GM23338 (cell line): ENCODE results near the gene SH3BP5. TPM values are rescaled to one million over a fixed set of nuclear protein-coding genes. Genes with fewer than 3 reads are reported as not detected.
A peak's percentile ranks its signal among the peaks of the same experiment; 100 is the strongest.

Source experiments
- ATAC-seq: fragments of 200-7000 bp; cut with Tn5 transposase; 3 replicates; pipeline ENCODE4 v1.9.1; 2020
- DNase-seq: peaks from one replicate; pipeline ENCODE4 v3.0.0-alpha.2; 2015; ENCODE audit warnings: low spot score
- H2AFZ ChIP-seq: fragments of 200-600 bp; sonication (generic); 2 replicates; pipeline ENCODE4 v1.8.0; 2016; ENCODE audit warnings: antibody characterized with exemption, mild to moderate bottlenecking, moderate library complexity
- H3F3A ChIP-seq: fragments of 200-600 bp; sonication (generic); replicated peaks from 2 replicates; pipeline ENCODE4 v1.8.0; 2017; ENCODE audit warnings: antibody characterized with exemption, mixed run types, low read depth
- H3K27ac ChIP-seq: fragments of 200-600 bp; sonication (generic); 2 replicates; pipeline ENCODE4 v1.6.1; 2016; ENCODE audit warnings: low read depth
- H3K27me3 ChIP-seq: fragments of 200-600 bp; sonication (generic); 2 replicates; pipeline ENCODE4 v1.8.0; 2016; ENCODE audit warnings: mild to moderate bottlenecking, mixed run types, moderate library complexity; ENCODE audit not compliant: insufficient read depth
- H3K36me3 ChIP-seq: fragments of 200-600 bp; sonication (generic); 2 replicates; pipeline ENCODE4 v1.8.0; 2016; ENCODE audit warnings: mild to moderate bottlenecking; ENCODE audit not compliant: insufficient read depth
- H3K4me1 ChIP-seq: fragments of 200-600 bp; sonication (generic); 2 replicates; pipeline ENCODE4 v1.8.0; 2016; ENCODE audit warnings: mild to moderate bottlenecking, moderate library complexity; ENCODE audit not compliant: insufficient read depth
- H3K4me2 ChIP-seq: fragments of 200-600 bp; sonication (generic); 2 replicates; pipeline ENCODE4 v1.7.1; 2017; ENCODE audit warnings: mixed run types
- H3K4me3 ChIP-seq: fragments of 200-600 bp; sonication (generic); 2 replicates; pipeline ENCODE4 v1.6.1; 2016; ENCODE audit warnings: mixed run types
- H3K79me2 ChIP-seq: fragments of 200-600 bp; sonication (generic); replicated peaks from 2 replicates; pipeline ENCODE4 v1.8.0; 2017; ENCODE audit warnings: mild to moderate bottlenecking; ENCODE audit not compliant: insufficient read depth
- H3K9me2 ChIP-seq: fragments of 200-600 bp; sonication (generic); 2 replicates; pipeline ENCODE4 v1.8.0; 2017; ENCODE audit not compliant: insufficient read depth
- H4K20me1 ChIP-seq: fragments of 200-600 bp; sonication (generic); replicated peaks from 2 replicates; pipeline ENCODE4 v1.8.0; 2017; ENCODE audit warnings: mild to moderate bottlenecking; ENCODE audit not compliant: insufficient read depth
- H3K27ac Mint-ChIP-seq: 2 replicates; pipeline ENCODE4 v1.8.0; 2020; ENCODE audit warnings: inconsistent platforms, mild to moderate bottlenecking, moderate library complexity, mixed read lengths
- H3K27me3 Mint-ChIP-seq: 3 replicates; pipeline ENCODE4 v1.8.0; 2022; ENCODE audit warnings: low read depth, mild to moderate bottlenecking, moderate library complexity, mixed read lengths, inconsistent platforms; ENCODE audit not compliant: insufficient read depth, poor library complexity
- H3K36me3 Mint-ChIP-seq: 3 replicates; pipeline ENCODE4 v1.8.0; 2021; ENCODE audit warnings: low read depth, mild to moderate bottlenecking, inconsistent platforms, moderate library complexity, mixed read lengths
- H3K4me1 Mint-ChIP-seq: 3 replicates; pipeline ENCODE4 v1.8.0; 2020; ENCODE audit warnings: mild to moderate bottlenecking, inconsistent platforms, mixed read lengths
- H3K4me3 Mint-ChIP-seq: 3 replicates; pipeline ENCODE4 v1.8.0; 2021; ENCODE audit warnings: moderate library complexity, mild to moderate bottlenecking, inconsistent platforms, mixed read lengths
- H3K9me3 Mint-ChIP-seq: 3 replicates; pipeline ENCODE4 v1.8.0; 2020; ENCODE audit warnings: moderate library complexity, mild to moderate bottlenecking, inconsistent platforms, mixed read lengths
- CREB1 ChIP-seq: fragments of 250-450 bp; sonication (Bioruptor Pico); IDR thresholded peaks from 2 replicates; pipeline ENCODE4 v1.5.0; 2020; ENCODE audit warnings: low read depth, mild to moderate bottlenecking, moderate library complexity
- EZH2 ChIP-seq: fragments of 200-600 bp; sonication (generic); IDR thresholded peaks from one replicate; pipeline ENCODE4 v1.8.0; 2017; ENCODE audit warnings: antibody characterized with exemption, mild to moderate bottlenecking, low read depth; ENCODE audit not compliant: unreplicated experiment
- EZH2phosphoT487 ChIP-seq: fragments of 200-600 bp; sonication (generic); IDR thresholded peaks from one replicate; pipeline ENCODE4 v1.8.1; 2018; ENCODE audit warnings: antibody characterized with exemption; ENCODE audit not compliant: unreplicated experiment
- JUNB ChIP-seq: IDR thresholded peaks from one replicate; pipeline ENCODE4 v1.6.1; 2016; ENCODE audit warnings: antibody characterized with exemption; ENCODE audit not compliant: unreplicated experiment
- NANOG ChIP-seq: IDR thresholded peaks from 2 replicates; pipeline ENCODE4 v1.6.1; 2016; ENCODE audit warnings: antibody characterized with exemption, borderline replicate concordance
- POLR2AphosphoS5 ChIP-seq: IDR thresholded peaks from 2 replicates; pipeline ENCODE4 v1.6.1; 2016; ENCODE audit warnings: antibody characterized with exemption, low read depth
- STAT1 ChIP-seq: IDR thresholded peaks from one replicate; pipeline ENCODE4 v1.6.1; 2016; ENCODE audit warnings: antibody characterized with exemption; ENCODE audit not compliant: unreplicated experiment
- ZNF114 ChIP-seq: fragments of 250-450 bp; sonication (Bioruptor Pico); IDR thresholded peaks from 2 replicates; pipeline ENCODE4 v1.5.0; 2020; ENCODE audit warnings: mild to moderate bottlenecking, moderate library complexity
- ZNF331 ChIP-seq: fragments of 250-450 bp; sonication (Bioruptor Pico); IDR thresholded peaks from 2 replicates; pipeline ENCODE4 v1.5.0; 2020; ENCODE audit warnings: low read depth, mild to moderate bottlenecking, moderate library complexity
- polyA plus RNA-seq: library from polyadenylated mRNA; unstranded; fragments of >200 nt; fragmentation: Nextera tagmentation; extraction: Ambion mirVana; gene quantifications from 2 replicates; pipeline ENCODE4 v1.2.1, GENCODE V29; 2016
- total RNA-seq: library from RNA; depleted of rRNA; stranded (reverse); fragments of >200 nt; shearing (Covaris generic); gene quantifications from 2 replicates; pipeline ENCODE4 v1.2.3, GENCODE V29; 2014
- TF ChIP-seq, protein P1 (sequence below), 2 experiments: fragments of 200-600 bp in 1 of 2; sonication (generic) in 1 of 2; conservative IDR thresholded peaks; 2 replicates each; pipeline versions ENCODE4 v1.5.1 to v1.6.1; 2016 to 2017; ENCODE audit warnings: antibody characterized with exemption in 2 of 2, low read depth in 2 of 2, mild to moderate bottlenecking in 2 of 2, moderate library complexity in 1 of 2
- TF ChIP-seq, protein P2 (sequence below): IDR thresholded peaks from 2 replicates; pipeline ENCODE4 v1.6.1; 2016; ENCODE audit warnings: antibody characterized with exemption
- TF ChIP-seq, protein P3 (sequence below): fragments of 250-450 bp; sonication (Bioruptor Pico); IDR thresholded peaks from 2 replicates; pipeline ENCODE4 v1.5.0; 2020; ENCODE audit warnings: mild to moderate bottlenecking, moderate library complexity
- TF ChIP-seq, protein P4 (sequence below): IDR thresholded peaks from one replicate; pipeline ENCODE4 v1.6.1; 2018; ENCODE audit warnings: antibody characterized with exemption; ENCODE audit not compliant: unreplicated experiment

Gene SH3BP5
- total and polyA plus RNA-seq, 2 experiments from 2014 or later, result 5.8 to 9.1 TPM

DNA sequence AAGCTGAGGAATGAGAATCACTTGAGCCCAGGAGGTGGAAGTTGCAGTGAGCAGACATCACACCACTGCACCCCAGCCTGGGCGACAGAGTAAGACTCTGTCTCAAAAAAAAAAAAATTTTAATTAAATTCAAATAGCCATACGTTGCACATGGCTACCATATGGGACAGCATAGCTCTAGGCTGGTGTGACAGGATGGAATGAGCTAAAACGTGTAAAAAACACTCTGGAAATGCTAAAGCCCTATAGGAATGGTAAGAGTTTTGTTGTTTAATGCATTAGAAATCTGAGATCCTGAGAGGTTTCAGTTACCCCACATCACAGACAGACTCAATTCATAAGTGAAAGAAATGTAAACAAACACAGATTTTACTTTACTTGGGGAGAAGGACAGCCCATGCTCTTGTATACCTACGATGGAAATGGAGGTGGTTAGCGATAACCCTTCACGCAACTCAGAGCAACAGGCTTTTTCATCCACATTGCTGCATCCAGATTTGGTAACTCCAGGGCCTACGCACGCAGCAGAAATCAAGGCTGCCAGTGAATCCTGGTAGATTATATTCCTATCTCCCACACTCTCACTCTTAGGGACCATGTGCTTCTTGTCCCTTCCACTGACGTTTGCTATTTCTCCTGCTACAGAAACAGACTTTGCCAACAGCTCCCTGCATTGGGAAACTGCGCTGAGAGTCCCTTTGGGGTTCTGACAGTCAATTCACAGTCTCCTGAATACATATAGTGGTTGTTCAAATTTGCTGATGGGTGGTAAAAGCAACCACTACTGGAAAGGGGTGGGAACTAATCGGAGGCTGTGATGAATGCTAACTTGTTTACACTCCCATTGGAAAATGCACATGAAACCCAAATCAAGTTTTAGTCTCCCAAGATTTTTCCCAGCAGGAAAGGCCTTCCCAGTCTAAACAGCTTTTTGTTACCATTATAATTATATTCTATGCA is 3.1 kb downstream of the SH3BP5 start:
- Histone ChIP-seq H3F3A (peaks cover 9% of the 10 kb centered on the region), H3K4me2 (peak overlapping the region; percentile 9), H3K79me2 (0 out of 2 replicates have a peak, but pooled peaks cover 5% of the 10 kb centered on the region), H3K27me3 (peaks cover 29% of the 10 kb centered on the region), H4K20me1 (no peaks in the 10 kb centered on the region), H3K4me3 (no peak overlapping the region), H3K4me1 (peaks cover 31% of the 10 kb centered on the region), H3K27ac (no peak overlapping the region), H3K9me2 (no peaks in the 10 kb centered on the region), H2AFZ (no peak overlapping the region), H3K36me3 (no peaks in the 10 kb centered on the region)
- H3K9me3 Mint-ChIP-seq, result no peaks in the 10 kb centered on the region; the same call in 2 of the 3 replicates
- TF ChIP-seq STAT1 (no peak), NANOG (no peak), ZNF331 (CRISPR knock-in tag) (no peak), ZNF114 (CRISPR knock-in tag) (no peak), EZH2 (no peak), JUNB (no peak), POLR2AphosphoS5 (no peak), EZH2phosphoT487 (no peak), CREB1 (CRISPR knock-in tag) (no peak)
- TF ChIP-seq, protein P1, sequence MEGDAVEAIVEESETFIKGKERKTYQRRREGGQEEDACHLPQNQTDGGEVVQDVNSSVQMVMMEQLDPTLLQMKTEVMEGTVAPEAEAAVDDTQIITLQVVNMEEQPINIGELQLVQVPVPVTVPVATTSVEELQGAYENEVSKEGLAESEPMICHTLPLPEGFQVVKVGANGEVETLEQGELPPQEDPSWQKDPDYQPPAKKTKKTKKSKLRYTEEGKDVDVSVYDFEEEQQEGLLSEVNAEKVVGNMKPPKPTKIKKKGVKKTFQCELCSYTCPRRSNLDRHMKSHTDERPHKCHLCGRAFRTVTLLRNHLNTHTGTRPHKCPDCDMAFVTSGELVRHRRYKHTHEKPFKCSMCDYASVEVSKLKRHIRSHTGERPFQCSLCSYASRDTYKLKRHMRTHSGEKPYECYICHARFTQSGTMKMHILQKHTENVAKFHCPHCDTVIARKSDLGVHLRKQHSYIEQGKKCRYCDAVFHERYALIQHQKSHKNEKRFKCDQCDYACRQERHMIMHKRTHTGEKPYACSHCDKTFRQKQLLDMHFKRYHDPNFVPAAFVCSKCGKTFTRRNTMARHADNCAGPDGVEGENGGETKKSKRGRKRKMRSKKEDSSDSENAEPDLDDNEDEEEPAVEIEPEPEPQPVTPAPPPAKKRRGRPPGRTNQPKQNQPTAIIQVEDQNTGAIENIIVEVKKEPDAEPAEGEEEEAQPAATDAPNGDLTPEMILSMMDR (conservative IDR thresholded peaks at IDR 0.05; ENCODE audit: low read depth in 2 of 2), result no peak
- TF ChIP-seq, protein P2, sequence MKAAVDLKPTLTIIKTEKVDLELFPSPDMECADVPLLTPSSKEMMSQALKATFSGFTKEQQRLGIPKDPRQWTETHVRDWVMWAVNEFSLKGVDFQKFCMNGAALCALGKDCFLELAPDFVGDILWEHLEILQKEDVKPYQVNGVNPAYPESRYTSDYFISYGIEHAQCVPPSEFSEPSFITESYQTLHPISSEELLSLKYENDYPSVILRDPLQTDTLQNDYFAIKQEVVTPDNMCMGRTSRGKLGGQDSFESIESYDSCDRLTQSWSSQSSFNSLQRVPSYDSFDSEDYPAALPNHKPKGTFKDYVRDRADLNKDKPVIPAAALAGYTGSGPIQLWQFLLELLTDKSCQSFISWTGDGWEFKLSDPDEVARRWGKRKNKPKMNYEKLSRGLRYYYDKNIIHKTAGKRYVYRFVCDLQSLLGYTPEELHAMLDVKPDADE, result no peak
- TF ChIP-seq, protein P3, sequence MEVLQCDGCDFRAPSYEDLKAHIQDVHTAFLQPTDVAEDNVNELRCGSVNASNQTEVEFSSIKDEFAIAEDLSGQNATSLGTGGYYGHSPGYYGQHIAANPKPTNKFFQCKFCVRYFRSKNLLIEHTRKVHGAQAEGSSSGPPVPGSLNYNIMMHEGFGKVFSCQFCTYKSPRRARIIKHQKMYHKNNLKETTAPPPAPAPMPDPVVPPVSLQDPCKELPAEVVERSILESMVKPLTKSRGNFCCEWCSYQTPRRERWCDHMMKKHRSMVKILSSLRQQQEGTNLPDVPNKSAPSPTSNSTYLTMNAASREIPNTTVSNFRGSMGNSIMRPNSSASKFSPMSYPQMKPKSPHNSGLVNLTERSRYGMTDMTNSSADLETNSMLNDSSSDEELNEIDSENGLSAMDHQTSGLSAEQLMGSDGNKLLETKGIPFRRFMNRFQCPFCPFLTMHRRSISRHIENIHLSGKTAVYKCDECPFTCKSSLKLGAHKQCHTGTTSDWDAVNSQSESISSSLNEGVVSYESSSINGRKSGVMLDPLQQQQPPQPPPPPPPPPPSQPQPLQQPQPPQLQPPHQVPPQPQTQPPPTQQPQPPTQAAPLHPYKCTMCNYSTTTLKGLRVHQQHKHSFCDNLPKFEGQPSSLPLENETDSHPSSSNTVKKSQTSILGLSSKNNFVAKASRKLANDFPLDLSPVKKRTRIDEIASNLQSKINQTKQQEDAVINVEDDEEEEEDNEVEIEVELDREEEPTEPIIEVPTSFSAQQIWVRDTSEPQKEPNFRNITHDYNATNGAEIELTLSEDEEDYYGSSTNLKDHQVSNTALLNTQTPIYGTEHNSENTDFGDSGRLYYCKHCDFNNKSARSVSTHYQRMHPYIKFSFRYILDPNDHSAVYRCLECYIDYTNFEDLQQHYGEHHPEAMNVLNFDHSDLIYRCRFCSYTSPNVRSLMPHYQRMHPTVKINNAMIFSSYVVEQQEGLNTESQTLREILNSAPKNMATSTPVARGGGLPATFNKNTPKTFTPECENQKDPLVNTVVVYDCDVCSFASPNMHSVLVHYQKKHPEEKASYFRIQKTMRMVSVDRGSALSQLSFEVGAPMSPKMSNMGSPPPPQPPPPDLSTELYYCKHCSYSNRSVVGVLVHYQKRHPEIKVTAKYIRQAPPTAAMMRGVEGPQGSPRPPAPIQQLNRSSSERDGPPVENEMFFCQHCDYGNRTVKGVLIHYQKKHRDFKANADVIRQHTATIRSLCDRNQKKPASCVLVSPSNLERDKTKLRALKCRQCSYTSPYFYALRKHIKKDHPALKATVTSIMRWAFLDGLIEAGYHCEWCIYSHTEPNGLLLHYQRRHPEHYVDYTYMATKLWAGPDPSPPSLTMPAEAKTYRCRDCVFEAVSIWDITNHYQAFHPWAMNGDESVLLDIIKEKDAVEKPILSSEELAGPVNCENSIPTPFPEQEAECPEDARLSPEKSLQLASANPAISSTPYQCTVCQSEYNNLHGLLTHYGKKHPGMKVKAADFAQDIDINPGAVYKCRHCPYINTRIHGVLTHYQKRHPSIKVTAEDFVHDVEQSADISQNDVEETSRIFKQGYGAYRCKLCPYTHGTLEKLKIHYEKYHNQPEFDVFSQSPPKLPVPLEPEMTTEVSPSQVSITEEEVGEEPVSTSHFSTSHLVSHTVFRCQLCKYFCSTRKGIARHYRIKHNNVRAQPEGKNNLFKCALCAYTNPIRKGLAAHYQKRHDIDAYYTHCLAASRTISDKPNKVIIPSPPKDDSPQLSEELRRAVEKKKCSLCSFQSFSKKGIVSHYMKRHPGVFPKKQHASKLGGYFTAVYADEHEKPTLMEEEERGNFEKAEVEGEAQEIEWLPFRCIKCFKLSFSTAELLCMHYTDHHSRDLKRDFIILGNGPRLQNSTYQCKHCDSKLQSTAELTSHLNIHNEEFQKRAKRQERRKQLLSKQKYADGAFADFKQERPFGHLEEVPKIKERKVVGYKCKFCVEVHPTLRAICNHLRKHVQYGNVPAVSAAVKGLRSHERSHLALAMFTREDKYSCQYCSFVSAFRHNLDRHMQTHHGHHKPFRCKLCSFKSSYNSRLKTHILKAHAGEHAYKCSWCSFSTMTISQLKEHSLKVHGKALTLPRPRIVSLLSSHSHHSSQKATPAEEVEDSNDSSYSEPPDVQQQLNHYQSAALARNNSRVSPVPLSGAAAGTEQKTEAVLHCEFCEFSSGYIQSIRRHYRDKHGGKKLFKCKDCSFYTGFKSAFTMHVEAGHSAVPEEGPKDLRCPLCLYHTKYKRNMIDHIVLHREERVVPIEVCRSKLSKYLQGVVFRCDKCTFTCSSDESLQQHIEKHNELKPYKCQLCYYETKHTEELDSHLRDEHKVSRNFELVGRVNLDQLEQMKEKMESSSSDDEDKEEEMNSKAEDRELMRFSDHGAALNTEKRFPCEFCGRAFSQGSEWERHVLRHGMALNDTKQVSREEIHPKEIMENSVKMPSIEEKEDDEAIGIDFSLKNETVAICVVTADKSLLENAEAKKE, result no peak
- TF ChIP-seq, protein P4, sequence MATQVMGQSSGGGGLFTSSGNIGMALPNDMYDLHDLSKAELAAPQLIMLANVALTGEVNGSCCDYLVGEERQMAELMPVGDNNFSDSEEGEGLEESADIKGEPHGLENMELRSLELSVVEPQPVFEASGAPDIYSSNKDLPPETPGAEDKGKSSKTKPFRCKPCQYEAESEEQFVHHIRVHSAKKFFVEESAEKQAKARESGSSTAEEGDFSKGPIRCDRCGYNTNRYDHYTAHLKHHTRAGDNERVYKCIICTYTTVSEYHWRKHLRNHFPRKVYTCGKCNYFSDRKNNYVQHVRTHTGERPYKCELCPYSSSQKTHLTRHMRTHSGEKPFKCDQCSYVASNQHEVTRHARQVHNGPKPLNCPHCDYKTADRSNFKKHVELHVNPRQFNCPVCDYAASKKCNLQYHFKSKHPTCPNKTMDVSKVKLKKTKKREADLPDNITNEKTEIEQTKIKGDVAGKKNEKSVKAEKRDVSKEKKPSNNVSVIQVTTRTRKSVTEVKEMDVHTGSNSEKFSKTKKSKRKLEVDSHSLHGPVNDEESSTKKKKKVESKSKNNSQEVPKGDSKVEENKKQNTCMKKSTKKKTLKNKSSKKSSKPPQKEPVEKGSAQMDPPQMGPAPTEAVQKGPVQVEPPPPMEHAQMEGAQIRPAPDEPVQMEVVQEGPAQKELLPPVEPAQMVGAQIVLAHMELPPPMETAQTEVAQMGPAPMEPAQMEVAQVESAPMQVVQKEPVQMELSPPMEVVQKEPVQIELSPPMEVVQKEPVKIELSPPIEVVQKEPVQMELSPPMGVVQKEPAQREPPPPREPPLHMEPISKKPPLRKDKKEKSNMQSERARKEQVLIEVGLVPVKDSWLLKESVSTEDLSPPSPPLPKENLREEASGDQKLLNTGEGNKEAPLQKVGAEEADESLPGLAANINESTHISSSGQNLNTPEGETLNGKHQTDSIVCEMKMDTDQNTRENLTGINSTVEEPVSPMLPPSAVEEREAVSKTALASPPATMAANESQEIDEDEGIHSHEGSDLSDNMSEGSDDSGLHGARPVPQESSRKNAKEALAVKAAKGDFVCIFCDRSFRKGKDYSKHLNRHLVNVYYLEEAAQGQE, result no peak
- H3K27ac Mint-ChIP-seq, result no peak overlapping the region; the same call in 1 of the 2 replicates
- no peak overlapping the region for H3K4me3 Mint-ChIP-seq
- ATAC-seq, result no peak
- peaks cover 50% of the 10 kb centered on the region for H3K4me1 Mint-ChIP-seq
- no peaks in the 10 kb centered on the region for H3K36me3 Mint-ChIP-seq
- H3K27me3 Mint-ChIP-seq, result peaks cover 15% of the 10 kb centered on the region
- DNase-seq, result no peak
